ENCODE data around the gene DHX38.

Gene DHX38

DNA sequence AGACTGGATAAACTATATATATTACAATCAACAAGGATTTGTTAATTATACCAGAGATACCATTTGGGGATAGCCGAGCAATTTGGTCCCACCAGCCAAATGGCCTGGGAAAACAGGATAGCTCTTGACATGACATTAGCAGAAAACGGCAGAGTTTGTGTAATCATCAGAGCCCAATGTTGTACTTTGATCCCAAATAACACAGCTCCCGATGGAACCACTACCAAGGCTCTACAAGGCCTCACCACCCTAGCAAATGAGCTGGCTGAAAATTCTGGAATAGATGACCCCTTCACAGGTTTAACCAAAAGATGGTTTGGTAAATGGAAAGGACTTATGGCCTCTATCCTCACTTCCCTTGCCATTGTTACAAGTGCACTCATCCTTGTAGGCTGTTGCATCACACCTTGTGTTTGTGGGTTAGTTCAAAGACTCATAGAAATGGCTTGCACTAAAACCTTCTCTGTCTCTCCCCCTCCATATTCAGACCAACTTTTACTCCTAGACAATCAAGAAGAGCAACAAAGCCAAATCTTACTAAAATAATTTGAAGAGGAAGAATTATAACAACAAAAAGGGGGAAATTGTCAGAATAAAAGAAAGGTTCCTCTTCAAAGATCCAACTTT lies 9.8 kb upstream of the DHX38 start:
- in situ Hi-C loops (cut with HindIII; ENCODE audit: low sequenced_read_pairs): no loop called here

DNA sequence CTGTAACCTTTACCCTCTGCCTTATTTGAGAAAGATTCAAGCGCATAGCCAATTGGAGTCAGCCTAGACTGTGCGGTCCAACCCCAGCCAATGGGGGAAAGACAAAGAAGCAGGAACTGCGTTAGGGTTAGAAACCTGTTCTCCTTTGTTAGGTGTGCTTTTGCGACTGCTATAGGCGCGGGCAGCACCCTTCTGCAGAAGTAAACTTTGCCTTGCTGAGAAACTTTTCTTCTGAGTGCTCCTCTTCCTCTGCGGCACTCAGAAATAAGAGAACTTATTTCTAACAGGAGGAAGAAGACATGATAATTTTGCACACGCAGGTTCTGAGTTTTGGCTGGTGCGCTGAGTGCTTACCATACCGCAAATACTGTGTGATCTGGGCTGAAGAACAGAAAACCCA lies 9.2 kb upstream of the DHX38 start:
- in situ Hi-C loops (cut with HindIII; ENCODE audit: low sequenced_read_pairs): no loop called here

DNA sequence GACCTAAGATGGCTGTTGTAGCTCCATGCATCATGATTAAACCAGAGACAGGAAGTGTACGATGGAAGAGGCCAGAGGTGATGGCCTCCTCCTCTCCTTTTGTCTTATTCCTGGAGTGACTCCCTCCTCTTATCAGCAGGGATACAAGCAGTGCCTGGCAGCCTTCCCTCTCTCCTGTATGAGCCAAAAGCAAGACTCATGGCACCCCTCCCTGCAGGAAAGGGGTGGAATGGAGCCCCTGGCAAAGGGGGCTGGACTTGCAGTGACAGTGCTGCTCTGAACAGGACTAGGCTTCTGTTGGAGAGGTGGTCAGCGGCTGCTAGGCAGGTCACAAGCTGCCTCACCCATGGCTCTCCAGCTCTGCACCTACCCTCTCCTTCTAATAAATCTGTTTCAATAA lies 8.6 kb upstream of the DHX38 start:
- in situ Hi-C loops (cut with HindIII; ENCODE audit: low sequenced_read_pairs): no loop called here

DNA sequence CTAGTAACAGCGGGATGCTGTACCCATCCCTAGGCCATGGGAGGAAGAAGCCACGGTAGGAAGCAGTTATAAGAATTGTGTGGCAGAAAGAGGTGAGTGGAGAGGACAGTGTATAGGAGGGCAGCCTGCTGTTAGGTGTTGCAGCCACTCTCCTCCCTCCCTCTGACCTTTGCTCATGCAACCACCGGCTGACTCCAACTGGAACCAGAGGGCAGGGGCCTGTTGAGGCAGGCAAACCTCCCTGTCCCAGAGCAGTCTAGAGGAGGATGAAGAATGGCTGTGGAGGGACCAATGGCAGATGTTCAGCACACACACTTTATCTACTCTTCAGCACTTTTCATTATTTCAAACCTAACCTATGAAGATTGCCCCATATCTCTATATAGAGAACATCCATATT lies 2.4 kb upstream of the DHX38 start:
- in situ Hi-C loops (cut with HindIII; ENCODE audit: low sequenced_read_pairs): no loop called here

DNA sequence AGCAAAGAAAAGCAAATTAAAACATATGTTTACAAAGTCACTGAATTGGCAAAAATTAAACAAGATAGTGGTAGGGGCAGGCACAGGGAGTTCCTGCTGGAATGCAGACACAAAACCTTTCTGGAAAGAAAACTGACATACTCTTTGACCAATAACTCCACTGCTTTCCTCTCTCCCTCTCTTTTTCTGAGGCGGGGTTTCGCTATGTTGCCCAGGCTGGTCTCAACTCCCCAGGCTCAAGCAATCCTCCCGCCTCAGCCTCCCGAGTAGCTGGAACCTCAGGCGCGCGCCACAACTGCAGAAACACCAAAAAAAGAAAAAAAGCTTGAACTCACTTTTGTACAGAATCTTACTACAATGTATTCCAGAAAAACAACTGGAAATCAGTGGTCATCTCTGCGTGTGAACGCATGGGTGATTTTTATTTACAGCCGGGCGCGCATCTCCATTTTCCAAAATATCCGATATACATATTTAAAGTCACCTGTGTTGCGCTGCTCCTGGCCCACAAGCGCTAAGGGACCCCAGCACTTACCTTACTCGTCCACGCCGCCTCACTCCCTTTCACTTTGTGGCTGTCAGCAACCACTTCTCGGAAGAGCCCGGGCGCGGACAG lies 707 bp upstream of the DHX38 start:
- in situ Hi-C loops (cut with HindIII; ENCODE audit: low sequenced_read_pairs): no loop called here

DNA sequence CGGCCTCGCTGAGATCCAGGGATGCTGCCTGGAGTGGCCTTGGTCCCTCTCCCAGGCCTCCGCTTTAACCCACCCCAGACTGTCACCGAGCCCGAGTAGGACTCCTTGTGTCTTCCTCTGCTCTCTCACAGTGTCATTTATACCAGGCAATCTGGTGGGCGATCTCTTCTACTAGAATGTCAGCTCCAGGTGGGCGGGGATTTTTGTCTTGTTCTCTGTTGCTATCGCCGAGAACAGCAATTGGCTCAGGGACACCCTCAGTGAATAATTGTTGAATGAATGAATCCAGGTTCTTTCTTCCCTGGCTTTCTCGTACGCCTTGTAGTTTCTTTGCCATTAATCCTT lies 591 bp downstream of the DHX38 start:
- in situ Hi-C loops (cut with HindIII; ENCODE audit: low sequenced_read_pairs): no loop called here

DNA sequence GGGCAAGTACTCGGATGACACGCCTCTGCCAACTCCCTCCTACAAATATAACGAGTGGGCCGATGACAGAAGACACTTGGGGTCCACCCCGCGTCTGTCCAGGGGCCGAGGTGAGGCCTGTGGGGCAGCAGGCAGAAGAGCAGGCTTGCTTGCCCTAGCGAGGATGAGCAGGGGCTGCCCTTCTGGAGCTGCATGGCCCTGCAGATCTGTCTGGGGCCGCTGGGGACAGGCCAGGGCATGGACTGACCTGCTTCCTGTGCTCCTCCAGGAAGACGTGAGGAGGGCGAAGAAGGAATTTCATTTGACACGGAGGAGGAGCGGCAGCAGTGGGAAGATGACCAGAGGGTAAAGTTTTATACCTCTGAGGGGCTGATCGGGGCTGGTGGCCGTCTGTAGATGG lies 5.3 kb downstream of the DHX38 start:
- in situ Hi-C loops (cut with HindIII; ENCODE audit: low sequenced_read_pairs): no loop called here

DNA sequence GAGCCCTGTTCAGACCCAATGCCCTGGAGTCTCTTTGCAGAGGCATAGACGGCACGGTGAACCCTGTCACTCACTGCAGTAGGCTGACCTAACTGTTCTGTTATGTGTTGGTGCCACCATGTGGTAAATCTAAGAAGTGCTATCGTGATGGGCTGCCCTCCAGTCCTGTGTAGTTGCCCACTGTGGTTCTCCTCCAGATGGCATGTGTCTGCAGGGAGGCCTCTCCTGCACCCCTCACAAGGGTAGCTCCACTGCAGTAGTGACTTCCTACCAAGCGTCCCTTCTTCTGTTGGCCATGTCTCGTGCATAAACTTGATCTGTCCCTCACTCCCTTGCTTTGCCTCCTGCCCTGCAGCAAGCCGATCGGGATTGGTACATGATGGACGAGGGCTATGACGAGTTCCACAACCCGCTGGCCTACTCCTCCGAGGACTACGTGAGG lies 5.8 kb downstream of the DHX38 start:
- in situ Hi-C loops (cut with HindIII; ENCODE audit: low sequenced_read_pairs): no loop called here

DNA sequence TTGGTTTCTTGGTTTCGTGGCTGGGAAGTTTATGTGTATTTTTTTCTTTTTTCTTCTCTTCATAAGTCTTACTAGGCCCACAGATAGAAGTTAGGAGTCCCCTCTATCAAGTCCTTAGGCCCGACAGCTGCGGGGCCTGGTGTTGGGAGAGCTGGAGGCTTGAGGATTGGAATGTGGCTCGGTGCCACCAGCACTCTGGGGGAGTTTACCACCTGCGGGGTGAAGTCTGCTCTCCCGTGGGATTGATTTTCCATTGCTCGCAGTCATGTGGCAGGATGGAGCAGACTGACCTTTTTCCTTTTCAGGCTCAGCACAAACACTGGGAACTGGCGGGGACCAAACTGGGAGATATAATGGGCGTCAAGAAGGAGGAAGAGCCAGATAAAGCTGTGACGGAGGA lies 7.5 kb downstream of the DHX38 start:
- in situ Hi-C loops (cut with HindIII; ENCODE audit: low sequenced_read_pairs): no loop called here

DNA sequence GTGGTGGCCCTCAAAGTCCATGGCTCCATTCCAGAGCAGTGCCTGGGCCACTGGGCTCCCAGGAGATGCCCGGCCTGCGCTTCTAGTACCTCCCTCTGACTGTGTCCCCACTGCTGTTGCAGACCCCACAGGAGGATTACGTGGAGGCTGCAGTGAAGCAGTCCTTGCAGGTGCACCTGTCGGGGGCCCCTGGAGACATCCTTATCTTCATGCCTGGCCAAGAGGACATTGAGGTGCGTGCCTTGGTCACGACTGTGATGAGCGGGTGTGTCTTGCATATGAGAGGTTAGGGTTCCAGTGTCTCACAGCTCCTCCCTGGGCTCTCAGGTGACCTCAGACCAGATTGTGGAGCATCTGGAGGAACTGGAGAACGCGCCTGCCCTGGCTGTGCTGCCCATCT lies 11.3 kb downstream of the DHX38 start:
- in situ Hi-C loops (cut with HindIII; ENCODE audit: low sequenced_read_pairs): no loop called here

DNA sequence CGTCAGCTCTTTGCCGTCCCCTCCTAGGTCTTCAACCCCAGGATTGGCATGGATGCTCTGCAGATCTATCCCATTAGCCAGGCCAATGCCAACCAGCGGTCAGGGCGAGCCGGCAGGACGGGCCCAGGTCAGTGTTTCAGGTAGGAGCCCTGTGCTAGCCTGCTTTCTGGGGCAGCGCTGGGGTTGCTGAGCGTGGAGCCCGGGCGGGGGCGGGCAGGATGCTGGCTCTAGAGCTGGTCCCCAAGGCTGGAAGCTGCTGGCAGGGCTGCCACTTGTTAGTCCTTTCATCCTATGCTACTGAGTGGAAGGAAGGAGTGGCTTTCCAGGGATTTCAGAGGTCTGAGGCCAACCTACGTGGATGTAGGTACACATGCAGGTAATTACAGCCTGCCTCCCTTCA lies 12.3 kb downstream of the DHX38 start:
- in situ Hi-C loops (cut with HindIII; ENCODE audit: low sequenced_read_pairs): no loop called here

DNA sequence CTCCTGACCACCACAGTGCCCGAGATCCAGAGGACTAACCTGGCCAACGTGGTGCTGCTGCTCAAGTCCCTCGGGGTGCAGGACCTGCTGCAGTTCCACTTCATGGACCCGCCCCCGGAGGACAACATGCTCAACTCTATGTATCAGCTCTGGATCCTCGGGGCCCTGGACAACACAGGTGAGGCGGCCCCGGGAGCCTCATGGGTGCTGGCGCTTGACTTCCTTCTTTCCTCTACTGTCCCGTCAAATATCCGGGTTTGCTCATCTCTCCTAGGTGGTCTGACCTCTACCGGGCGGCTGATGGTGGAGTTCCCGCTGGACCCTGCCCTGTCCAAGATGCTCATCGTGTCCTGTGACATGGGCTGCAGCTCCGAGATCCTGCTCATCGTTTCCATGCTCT lies 13.7 kb downstream of the DHX38 start:
- in situ Hi-C loops (cut with HindIII; ENCODE audit: low sequenced_read_pairs): no loop called here

DNA sequence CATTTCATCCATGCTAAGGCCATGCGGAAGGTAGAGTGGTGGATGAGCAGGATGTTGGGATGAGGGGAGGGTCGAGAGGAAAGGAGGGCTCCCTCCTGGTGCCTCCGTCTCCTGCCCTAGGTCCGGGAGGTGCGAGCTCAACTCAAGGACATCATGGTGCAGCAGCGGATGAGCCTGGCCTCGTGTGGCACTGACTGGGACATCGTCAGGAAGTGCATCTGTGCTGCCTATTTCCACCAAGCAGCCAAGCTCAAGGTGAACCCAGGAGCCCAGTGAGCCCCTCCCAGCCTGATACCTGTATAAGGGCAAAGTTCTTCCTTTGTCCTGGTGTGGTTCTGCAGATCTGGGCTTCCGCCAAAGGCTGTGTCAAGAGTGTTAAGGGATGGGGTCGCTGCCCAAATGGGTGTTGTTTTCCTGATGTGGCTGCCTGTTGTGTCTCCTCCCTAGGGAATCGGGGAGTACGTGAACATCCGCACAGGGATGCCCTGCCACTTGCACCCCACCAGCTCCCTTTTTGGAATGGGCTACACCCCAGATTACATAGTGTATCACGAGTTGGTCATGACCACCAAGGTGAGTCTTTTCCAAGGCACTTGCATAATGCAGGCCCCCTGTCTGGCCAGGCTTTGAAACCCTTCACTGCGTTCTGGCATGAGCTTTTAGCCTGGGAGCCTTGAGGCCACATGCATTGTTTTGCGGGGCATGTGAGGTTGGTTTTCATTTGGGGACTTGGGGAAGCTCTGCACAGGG lies 14.9 kb downstream of the DHX38 start:
- in situ Hi-C loops (cut with HindIII; ENCODE audit: low sequenced_read_pairs): no loop called here

DNA sequence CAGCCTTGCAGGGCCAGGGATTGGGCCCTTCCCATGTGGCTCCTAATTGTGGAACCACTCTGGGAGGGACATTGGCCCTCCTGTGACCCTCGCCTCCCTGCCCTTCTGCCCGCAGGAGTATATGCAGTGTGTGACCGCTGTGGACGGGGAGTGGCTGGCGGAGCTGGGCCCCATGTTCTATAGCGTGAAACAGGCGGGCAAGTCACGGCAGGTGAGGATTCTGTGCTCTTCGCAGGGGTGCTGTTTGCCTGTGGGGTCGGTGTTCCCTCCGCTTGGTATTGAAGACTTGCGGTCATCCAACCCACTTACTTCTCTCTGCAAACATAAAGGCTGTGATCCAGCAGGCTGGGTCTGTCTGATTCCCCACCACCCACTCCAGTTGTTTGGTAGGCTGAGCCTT lies 15.7 kb downstream of the DHX38 start:
- in situ Hi-C loops (cut with HindIII; ENCODE audit: low sequenced_read_pairs): no loop called here

DNA sequence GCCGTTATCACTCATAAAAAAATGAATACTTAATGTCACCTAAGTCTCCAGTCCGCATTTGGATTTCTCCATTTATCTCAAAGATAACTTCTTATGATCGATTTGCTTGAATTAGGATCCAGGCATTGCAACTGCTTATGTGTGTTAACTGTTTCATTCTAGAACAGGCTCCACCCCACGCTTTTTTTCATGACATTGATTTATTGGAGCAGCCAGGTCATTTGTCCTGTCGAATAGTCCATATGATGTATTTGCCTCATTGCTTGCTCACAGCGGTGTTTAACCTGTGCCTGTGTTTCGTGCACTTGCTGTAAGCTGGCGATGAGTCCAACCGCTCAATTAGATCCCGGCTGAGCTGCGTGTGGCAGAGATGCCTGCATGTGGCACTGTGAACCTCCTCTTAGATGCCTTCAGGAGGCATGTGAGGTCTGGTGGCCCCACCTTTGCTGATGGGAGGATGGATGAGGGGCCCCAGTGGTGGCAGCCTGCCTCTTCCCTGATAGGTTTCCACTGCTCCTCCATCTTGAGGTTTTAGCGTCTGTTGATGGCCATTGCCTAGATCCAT lies 16.4 kb downstream of the DHX38 start:
- in situ Hi-C loops (cut with HindIII; ENCODE audit: low sequenced_read_pairs): no loop called here

DNA sequence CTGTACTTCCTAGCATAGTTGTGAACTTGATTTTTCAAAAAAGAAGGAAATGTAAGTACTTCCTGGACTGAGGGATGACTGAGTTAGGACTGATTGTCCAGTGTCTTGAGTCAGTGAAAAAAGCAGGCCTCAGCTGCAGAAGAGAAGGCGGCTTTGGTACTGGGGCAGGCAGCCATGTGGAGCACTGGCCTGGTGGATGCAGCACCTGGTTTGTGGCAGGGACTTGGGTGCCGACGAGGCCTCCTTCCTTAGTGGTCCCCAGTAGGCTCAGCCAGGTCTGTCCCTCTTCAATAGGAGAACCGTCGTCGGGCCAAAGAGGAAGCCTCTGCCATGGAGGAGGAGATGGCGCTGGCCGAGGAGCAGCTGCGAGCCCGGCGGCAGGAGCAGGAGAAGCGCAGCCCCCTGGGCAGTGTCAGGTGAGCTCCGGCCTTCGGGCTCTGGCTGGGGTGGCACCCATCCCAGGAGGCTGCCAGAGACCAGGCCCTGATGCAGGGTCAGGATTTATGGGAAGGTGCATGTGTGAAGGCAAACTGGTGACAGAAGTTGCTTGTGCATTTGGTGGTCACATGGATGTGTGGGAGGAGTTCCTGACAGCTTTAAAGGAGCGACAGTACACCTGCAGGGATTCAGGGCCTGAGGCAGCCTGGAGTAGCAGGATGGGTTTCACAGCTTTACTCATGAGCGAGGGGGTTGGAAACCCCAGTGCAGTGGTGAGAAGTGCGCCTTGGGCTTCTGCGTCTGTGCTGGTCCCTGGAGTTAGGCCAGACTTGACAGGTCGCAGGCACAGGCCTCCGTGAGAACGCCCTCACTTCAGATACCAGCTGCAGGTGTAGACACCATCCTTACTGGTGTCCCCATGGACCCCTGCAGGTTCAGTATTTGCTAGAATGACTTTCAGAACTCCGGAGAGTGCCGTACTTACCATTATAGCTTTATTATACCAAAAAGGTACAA lies 17.3 kb downstream of the DHX38 start:
- in situ Hi-C loops (cut with HindIII; ENCODE audit: low sequenced_read_pairs): no loop called here

DNA sequence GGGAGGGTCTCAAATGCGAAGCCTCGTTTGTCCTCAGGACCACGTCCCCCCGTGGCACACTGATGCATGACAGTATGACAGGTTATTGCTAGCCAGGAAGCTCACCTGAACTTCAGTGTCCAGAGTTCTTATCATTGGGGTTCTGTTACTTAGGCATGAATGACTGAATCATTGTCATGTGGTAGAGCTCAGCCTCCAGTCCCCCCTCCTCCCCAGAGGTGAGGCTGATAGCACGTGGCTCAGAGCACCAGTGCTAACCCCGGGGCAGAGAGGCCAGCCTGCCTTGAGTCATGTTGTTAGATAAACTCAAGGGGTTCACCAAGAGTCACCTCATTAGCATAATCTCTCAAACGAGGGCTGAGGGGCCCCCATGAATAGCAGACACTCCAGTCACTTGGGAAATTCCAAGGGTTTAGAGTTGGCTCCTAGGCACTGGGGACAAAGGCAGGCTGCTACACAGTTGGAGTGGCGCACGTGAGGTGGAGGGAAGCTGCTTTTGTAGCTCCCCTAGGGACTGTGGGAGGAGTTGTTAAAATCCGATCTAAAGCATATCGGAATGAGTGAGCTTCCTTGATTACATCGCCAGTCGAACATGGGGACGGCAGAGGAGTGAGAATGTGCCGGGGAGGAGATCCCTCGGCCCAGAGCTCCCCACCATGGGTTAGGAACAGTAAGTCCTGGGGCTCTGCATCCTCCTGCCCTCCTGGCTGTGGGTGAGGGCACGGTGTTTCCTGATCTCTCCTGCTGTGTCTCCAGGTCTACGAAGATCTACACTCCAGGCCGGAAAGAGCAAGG lies 18.2 kb downstream of the DHX38 start:
- in situ Hi-C loops (cut with HindIII; ENCODE audit: low sequenced_read_pairs): no loop called here

DNA sequence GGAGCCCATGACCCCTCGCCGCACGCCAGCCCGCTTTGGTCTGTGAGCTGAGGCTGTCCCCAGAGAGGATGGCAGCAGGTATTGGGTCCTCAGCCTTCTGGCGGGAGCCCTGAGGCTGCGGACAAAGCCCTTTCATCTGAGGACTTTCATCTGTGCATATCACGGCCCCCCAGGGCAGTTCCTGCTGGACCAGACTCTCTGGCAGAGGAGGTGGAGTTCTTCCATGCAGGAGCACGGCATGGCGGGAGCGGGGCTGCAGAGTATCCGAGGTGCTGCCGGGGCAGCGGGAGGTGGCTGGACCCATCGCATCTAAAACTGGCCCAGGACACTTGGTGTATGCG lies 18.8 kb downstream of the DHX38 start:
- in situ Hi-C loops (cut with HindIII; ENCODE audit: low sequenced_read_pairs): no loop called here

DNA sequence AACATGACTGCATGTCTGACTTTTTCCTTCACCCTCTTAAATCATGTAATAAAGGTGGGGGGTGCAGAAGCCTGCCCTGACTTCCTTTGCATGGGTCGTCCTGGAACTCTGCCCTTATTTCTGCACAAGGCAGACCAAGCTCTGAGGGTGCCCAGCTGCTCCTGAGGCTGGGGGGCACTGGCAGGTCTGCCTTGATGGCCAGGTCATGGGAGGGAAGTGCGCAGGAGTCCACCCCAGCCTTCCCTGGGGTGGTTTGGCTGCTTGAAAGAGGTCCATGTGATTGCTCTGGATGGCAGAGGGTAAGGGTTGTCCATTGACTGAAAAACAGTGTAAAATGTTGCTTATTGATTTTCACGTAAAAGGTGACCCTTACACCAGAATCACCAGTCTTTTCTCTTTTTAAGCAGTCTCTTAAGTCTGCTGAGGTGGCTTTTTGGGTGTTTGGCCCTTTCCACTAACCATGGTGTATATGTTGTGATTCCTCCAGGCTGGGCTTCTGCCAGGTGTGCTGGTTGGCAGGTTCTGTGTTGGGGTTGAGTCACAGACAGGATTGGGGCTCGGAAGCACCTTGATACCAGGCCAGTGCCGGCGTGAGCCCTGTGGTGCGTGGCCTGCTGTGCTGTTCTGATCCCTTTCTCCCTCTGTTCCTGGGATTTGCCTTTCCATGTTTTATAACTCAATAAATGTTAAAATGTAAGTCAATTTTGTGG lies 19.4 kb downstream of the DHX38 start:
- in situ Hi-C loops (cut with HindIII; ENCODE audit: low sequenced_read_pairs): no loop called here

DNA sequence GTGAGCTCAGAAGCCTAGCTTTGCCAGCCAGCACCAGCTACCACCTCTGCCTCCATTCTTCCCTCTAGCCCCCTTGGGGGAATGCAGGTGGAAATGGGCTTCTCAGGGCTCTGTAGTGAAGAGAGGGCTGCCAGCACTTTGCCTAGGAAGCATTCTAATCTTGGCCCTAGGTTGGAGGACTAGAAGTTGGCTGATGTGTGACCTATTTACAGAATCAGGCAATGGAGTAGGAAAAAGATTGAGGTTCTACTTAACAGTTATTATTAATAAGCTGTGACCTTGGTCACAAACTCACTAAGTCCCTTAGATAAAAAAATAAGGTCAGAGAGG lies 19.9 kb downstream of the DHX38 start:
- in situ Hi-C loops (cut with HindIII; ENCODE audit: low sequenced_read_pairs): no loop called here

Measured in endothelial cell of hepatic sinusoid (primary cell).